AG04450 (cell line): ENCODE data around the gene CASR. TPM values are rescaled to one million over a fixed set of nuclear protein-coding genes. Genes with fewer than 3 reads are reported as not detected.

Experiments
- CTCF ChIA-PET: fragments of 300-600, 350-600 bp; formaldehyde crosslinking; extraction: SDS; loops from one replicate; lab custom pipeline; 2022; ENCODE audit warnings: antibody characterized with exemption, inconsistent platforms; lab: Charles Lee
- POLR2A ChIA-PET: fragments of 350-600 bp; formaldehyde crosslinking; extraction: SDS; loops from one replicate; lab custom pipeline; 2021; ENCODE audit warnings: antibody characterized with exemption, inconsistent platforms; lab: Yijun Ruan, JAX
- DNase-seq: peaks from one replicate; pipeline ENCODE4 v3.0.0-alpha.2; 2011; ENCODE audit warnings: low read depth, low spot score
- H3K27ac ChIP-seq: one replicate; pipeline ENCODE4 v1.5.1; 2012; ENCODE audit warnings: low read depth, low read length, control low read depth
- H3K27me3 ChIP-seq: one replicate; pipeline ENCODE4 v1.6.0; 2012; ENCODE audit warnings: low read length; ENCODE audit not compliant: control insufficient read depth, insufficient read depth
- H3K4me3 ChIP-seq: 2 replicates; pipeline ENCODE4 v1.5.1; 2011; ENCODE audit warnings: mild to moderate bottlenecking, low read depth, low read length, control low read depth
- H3K9me3 ChIP-seq: 2 replicates; pipeline ENCODE4 v1.5.1; 2012; ENCODE audit warnings: low read length; ENCODE audit not compliant: control insufficient read depth, insufficient read depth
- polyA plus RNA-seq: library from polyadenylated mRNA; depleted of rRNA; stranded (reverse); fragments of >200 nt; gene quantifications from 2 replicates; pipeline ENCODE4 v1.2.3, GENCODE V29; 2011
- TF ChIP-seq, protein P1 (sequence below): IDR thresholded peaks from 2 replicates; pipeline ENCODE4 v1.5.1; 2011; ENCODE audit warnings: low read depth, low read length, control low read depth, inconsistent platforms

CASR gene
- polyA plus RNA-seq, 1 experiment = not detected

DNA sequence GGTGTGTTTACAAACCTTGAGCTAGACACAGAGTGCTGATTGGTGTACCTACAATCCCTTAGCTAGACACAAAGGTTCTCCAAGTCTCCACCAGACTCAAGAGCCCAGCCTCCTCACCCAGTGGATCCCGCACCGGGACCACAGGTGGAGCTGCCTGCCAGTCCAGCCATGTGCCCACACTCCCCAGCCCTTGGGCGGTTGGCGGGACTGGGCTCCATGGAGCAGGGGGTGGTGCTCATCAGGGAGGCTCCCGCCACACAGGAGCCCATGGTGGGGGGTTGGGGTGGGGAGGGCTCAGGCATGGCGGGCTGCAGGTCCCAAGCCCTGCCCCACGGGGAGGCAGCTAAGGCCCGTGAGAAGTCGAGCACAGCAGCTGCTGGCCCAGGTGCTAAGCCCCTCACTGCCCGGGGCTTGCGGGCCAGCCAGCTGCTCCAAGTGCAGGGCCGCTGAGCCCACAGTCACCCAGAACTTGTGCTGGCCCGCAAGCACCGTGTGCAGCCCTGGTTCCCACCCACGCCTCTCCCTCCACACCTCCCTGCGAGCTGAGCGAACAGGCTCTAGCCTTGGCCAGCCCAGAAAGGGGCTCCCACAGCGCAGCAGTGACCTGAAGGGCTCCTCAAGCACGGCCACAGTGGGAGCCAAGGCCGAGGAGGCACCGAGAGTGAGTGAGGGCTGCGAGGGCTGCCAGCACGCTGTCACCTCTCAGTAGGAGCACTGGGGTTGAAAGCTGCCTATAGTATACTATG is 43.7 kb downstream of the CASR start:
- no peak overlapping the region for H3K27ac ChIP-seq
- no peak for DNase-seq
- no peak overlapping the region for H3K4me3 ChIP-seq
- H3K27me3 ChIP-seq = peaks cover 8% of the 10 kb centered on the region
- H3K9me3 ChIP-seq = no peaks in the 10 kb centered on the region; the same call in 1 of the 2 replicates
- TF ChIP-seq, protein P1, sequence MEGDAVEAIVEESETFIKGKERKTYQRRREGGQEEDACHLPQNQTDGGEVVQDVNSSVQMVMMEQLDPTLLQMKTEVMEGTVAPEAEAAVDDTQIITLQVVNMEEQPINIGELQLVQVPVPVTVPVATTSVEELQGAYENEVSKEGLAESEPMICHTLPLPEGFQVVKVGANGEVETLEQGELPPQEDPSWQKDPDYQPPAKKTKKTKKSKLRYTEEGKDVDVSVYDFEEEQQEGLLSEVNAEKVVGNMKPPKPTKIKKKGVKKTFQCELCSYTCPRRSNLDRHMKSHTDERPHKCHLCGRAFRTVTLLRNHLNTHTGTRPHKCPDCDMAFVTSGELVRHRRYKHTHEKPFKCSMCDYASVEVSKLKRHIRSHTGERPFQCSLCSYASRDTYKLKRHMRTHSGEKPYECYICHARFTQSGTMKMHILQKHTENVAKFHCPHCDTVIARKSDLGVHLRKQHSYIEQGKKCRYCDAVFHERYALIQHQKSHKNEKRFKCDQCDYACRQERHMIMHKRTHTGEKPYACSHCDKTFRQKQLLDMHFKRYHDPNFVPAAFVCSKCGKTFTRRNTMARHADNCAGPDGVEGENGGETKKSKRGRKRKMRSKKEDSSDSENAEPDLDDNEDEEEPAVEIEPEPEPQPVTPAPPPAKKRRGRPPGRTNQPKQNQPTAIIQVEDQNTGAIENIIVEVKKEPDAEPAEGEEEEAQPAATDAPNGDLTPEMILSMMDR = no peak
- ChIA-PET CTCF (no interaction called here), POLR2A (no interaction called here)

DNA sequence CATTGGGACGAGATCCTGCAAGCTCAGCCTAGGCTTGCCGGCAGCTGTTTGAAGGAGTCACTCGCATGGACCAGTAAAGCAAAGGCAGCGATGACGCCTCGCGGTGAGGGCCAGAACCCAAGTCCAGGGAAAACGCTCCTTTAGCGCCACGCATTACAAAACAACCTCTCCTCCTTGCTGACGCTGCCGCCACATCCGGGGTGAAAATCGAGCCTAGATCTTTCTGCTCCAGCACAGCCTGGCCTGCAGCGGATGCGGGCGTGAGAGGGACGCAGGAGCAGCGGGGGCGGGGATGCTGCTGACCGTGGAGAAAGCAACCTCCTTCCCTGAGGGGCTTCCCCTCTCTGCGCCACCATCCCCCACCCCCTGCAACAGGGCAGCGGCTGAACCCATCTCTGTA is 46.7 kb downstream of the CASR start:
- TF ChIP-seq, protein P1 = no peak
- H3K27me3 ChIP-seq = peaks cover 15% of the 10 kb centered on the region
- ChIA-PET CTCF (no interaction called here), POLR2A (no interaction called here)
- no peak overlapping the region for H3K27ac ChIP-seq
- H3K4me3 ChIP-seq = no peak overlapping the region
- DNase-seq = no peak
- H3K9me3 ChIP-seq = no peaks in the 10 kb centered on the region; the same call in 1 of the 2 replicates

- TF ChIP-seq, protein P1 = no peak
- Histone ChIP-seq H3K27me3 (peaks cover 15% of the 10 kb centered on the region), H3K27ac (no peak overlapping the region), H3K9me3 (no peaks in the 10 kb centered on the region; the same call in 1 of the 2 replicates), H3K4me3 (no peak overlapping the region)
- ChIA-PET POLR2A (no interaction called here), CTCF (no interaction called here)
- DNase-seq = no peak
Measured at GRCh38 chr3:122231465-122232157, 48.1 kb downstream of the CASR start.

- Histone ChIP-seq H3K4me3 (no peak overlapping the region), H3K27ac (no peak overlapping the region), H3K27me3 (peaks cover 15% of the 10 kb centered on the region), H3K9me3 (no peaks in the 10 kb centered on the region; the same call in 1 of the 2 replicates)
- no peak for DNase-seq
- ChIA-PET POLR2A (no interaction called here), CTCF (no interaction called here)
- TF ChIP-seq, protein P1 = no peak
Measured at GRCh38 chr3:122232485-122232884, 49.0 kb downstream of the CASR start.
